T-helper 17 cell (primary cell): Measurements from ENCODE around the gene SYCP2L. TPM values are rescaled to one million over a fixed set of nuclear protein-coding genes. Genes with fewer than 3 reads are reported as not detected.

Source experiments
- ATAC-seq: fragments of 150-1000 bp; cut with Tn5 transposase; 2 replicates; pipeline ENCODE4 v1.10.0; 2021; ENCODE audit warnings: mild to moderate bottlenecking, moderate library complexity
- DNase-seq, 3 donors: peaks; one replicate each; pipeline versions ENCODE4 v3.0.0 to v3.0.0-alpha.2; 2020 to 2021
- H3K9me3 ChIP-seq: one replicate; pipeline ENCODE4 v1.7.0; 2013; ENCODE audit warnings: low read length, mild to moderate bottlenecking; ENCODE audit not compliant: control insufficient read depth, poor library complexity, severe bottlenecking
- H3K27ac Mint-ChIP-seq: one replicate; pipeline ENCODE4 v1.8.0; 2022; ENCODE audit warnings: mild to moderate bottlenecking, moderate library complexity, mixed read lengths
- H3K27me3 Mint-ChIP-seq: one replicate; pipeline ENCODE4 v1.8.0; 2022; ENCODE audit warnings: mixed read lengths
- H3K36me3 Mint-ChIP-seq: one replicate; pipeline ENCODE4 v1.8.0; 2022; ENCODE audit warnings: low read depth, mixed read lengths
- H3K4me1 Mint-ChIP-seq: one replicate; pipeline ENCODE4 v1.8.0; 2022; ENCODE audit warnings: mild to moderate bottlenecking, mixed read lengths
- H3K4me3 Mint-ChIP-seq: one replicate; pipeline ENCODE4 v1.8.0; 2022; ENCODE audit warnings: mild to moderate bottlenecking, moderate library complexity, mixed read lengths
- total RNA-seq, 4 donors: library from RNA in 2 of 4; stranded (reverse) in 2 of 4; gene quantifications; one replicate each; pipeline ENCODE4 v1.2.3 and lab custom pipeline; 2022 to 2026

Gene SYCP2L
- total RNA-seq, 2 donors from 2014 or later = not detected

- Mint-ChIP-seq H3K27me3 (peaks cover 40% of the 10 kb centered on the region), H3K27ac (no peak overlapping the region), H3K4me3 (no peak overlapping the region), H3K4me1 (peaks cover 5% of the 10 kb centered on the region), H3K36me3 (peaks cover 2% of the 10 kb centered on the region)
- DNase-seq (no peak), ATAC-seq (no peak)
- H3K9me3 ChIP-seq = no peaks in the 10 kb centered on the region
Measured at GRCh38 chr6:11023032-11023431, 136.2 kb downstream of the SYCP2L start.

Other genes starting within 250 kb of the SYCP2L start
- gene C6orf52, start 192.4 kb upstream of the SYCP2L start, total RNA-seq = 1 to 10 TPM in 1 of 2 donors, not detected in 1; 1.6 TPM
- 1 to 10 TPM; 4.3 to 6.3 TPM for gene PAK1IP1, start 192.1 kb upstream of the SYCP2L start, total RNA-seq
- 10 to 100 TPM; 31.5 to 37.5 TPM for gene TMEM14C, start 164.0 kb upstream of the SYCP2L start, total RNA-seq
- 10 to 100 TPM; 50.8 to 59.8 TPM for gene TMEM14B, start 139.2 kb upstream of the SYCP2L start, total RNA-seq
- gene MAK, start 48.5 kb upstream of the SYCP2L start, total RNA-seq = under 1 TPM; 0.75 to 0.78 TPM
- gene GCM2, start 5.0 kb upstream of the SYCP2L start, total RNA-seq = not detected
- not detected for gene ELOVL2, start 157.3 kb downstream of the SYCP2L start, total RNA-seq
- gene SMIM13, start 206.8 kb downstream of the SYCP2L start, total RNA-seq = 10 to 100 TPM in 1 of 2 donors, 1 to 10 TPM in 1; 7.5 to 10.1 TPM
- gene ERVFRD-1, start 224.7 kb downstream of the SYCP2L start, total RNA-seq = not detected